OCI-LY3 (cell line): ENCODE data around the gene DNAJC4.
A peak's percentile ranks its signal among the peaks of the same experiment; 100 is the strongest.

Experiments
- H2AFZ ChIP-seq: fragments of 200-600, 300-600 bp; shearing (Covaris generic); 2 replicates; pipeline ENCODE4 v1.6.0; 2014; ENCODE audit warnings: antibody characterized with exemption, low read depth, low read length
- H3K27ac ChIP-seq: fragments of 200-600, 300-600 bp; sonication (generic); 2 replicates; pipeline ENCODE4 v1.5.1; 2014; ENCODE audit warnings: mild to moderate bottlenecking, low read length, moderate library complexity, mixed read lengths
- H3K27me3 ChIP-seq: fragments of 200-600, 300-600 bp; sonication (generic); 2 replicates; pipeline ENCODE4 v1.6.1; 2014; ENCODE audit warnings: low read depth, low read length, mixed read lengths
- H3K36me3 ChIP-seq: fragments of 200-600, 300-600 bp; sonication (generic); replicated peaks from 2 replicates; pipeline ENCODE3; 2014; ENCODE audit warnings: low read depth, low read length, mixed read lengths
- H3K4me1 ChIP-seq: fragments of 300-600, 200-600 bp; sonication (generic); 2 replicates; pipeline ENCODE4 v1.6.1; 2014; ENCODE audit warnings: low read length, mixed read lengths
- H3K4me2 ChIP-seq: fragments of 200-600, 300-600 bp; sonication (generic); 2 replicates; pipeline ENCODE4 v1.6.1; 2014; ENCODE audit warnings: low read length, mixed read lengths
- H3K4me3 ChIP-seq: fragments of 300-600, 200-600 bp; sonication (generic); 2 replicates; pipeline ENCODE4 v1.5.1; 2014; ENCODE audit warnings: antibody characterized with exemption, mild to moderate bottlenecking, low read length, moderate library complexity
- H3K79me2 ChIP-seq: fragments of 300-600, 200-600 bp; shearing (Covaris generic); 2 replicates; pipeline ENCODE4 v1.6.1; 2014; ENCODE audit warnings: mild to moderate bottlenecking, low read length, mixed read lengths
- H3K9ac ChIP-seq: fragments of 300-600, 200-600 bp; shearing (Covaris generic); 2 replicates; pipeline ENCODE4 v1.6.0; 2014; ENCODE audit warnings: mild to moderate bottlenecking, low read length, moderate library complexity
- H3K9me3 ChIP-seq: fragments of 200-600, 300-600 bp; shearing (Covaris generic); 2 replicates; pipeline ENCODE4 v1.6.1; 2014; ENCODE audit warnings: low read length, mixed read lengths; ENCODE audit not compliant: insufficient read depth
- H4K20me1 ChIP-seq: fragments of 200-600, 300-600 bp; sonication (generic); 2 replicates; pipeline ENCODE4 v1.6.1; 2016; ENCODE audit warnings: low read length, mixed read lengths; ENCODE audit not compliant: insufficient read depth
- EZH2phosphoT487 ChIP-seq: fragments of 200-600 bp; shearing (Covaris generic); IDR thresholded peaks from 2 replicates; pipeline ENCODE4 v1.6.1; 2018; ENCODE audit warnings: antibody characterized with exemption, mixed run types, low read depth
- TF ChIP-seq, protein P1 (sequence below): fragments of 200-600, 300-600 bp; sonication (generic); IDR thresholded peaks from 2 replicates; pipeline ENCODE4 v1.5.1; 2014; ENCODE audit warnings: antibody characterized with exemption, low read length, low read depth

DNAJC4 gene

DNA sequence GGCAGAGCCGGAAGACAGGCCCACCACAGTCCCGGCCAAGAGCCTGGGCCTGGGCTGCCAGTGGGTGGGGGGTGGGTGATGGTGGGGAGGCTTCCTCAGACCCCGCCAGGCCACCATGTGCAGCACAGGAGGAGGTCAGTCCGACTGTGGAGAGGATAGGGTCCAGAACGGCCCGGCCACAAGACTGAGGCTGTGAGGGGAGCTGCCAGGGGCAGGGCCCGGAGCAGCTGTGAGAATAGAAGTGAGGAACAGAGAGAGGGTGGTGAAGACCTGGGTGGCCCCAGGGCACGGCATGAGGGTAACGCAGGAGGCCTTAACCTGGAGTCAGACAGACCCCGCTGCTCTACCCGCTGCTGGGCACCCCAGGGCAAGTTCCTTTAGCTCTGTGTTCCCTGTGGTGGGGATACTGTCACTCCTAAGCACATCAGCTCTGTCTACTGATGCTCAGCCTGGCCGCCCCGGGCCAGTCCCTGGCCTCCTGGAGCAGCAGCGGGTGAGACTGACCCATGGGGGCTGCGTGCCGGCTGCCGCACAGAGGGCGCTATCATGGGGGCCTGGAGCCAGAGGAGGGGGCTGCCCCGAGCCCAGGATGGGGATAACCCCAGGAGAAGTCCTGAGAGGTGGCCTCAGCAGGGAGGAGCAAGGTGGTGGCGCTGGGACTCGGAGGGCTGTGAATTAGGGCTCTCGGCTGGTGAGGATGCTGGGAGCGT is 22.1 kb upstream of the DNAJC4 start:
- no peak overlapping the region for H2AFZ ChIP-seq
- no peaks in the 10 kb centered on the region for H3K27me3 ChIP-seq
- peaks cover 31% of the 10 kb centered on the region for H3K79me2 ChIP-seq
- peak overlapping the region; percentile 82 for H3K4me3 ChIP-seq
- H3K27ac ChIP-seq = peak overlapping the region; percentile 88
- TF ChIP-seq, protein P1, sequence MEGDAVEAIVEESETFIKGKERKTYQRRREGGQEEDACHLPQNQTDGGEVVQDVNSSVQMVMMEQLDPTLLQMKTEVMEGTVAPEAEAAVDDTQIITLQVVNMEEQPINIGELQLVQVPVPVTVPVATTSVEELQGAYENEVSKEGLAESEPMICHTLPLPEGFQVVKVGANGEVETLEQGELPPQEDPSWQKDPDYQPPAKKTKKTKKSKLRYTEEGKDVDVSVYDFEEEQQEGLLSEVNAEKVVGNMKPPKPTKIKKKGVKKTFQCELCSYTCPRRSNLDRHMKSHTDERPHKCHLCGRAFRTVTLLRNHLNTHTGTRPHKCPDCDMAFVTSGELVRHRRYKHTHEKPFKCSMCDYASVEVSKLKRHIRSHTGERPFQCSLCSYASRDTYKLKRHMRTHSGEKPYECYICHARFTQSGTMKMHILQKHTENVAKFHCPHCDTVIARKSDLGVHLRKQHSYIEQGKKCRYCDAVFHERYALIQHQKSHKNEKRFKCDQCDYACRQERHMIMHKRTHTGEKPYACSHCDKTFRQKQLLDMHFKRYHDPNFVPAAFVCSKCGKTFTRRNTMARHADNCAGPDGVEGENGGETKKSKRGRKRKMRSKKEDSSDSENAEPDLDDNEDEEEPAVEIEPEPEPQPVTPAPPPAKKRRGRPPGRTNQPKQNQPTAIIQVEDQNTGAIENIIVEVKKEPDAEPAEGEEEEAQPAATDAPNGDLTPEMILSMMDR = no peak
- TF ChIP-seq EZH2phosphoT487 = no peak
- peaks cover 50% of the 10 kb centered on the region for H3K36me3 ChIP-seq
- H3K9me3 ChIP-seq = no peaks in the 10 kb centered on the region
- no peaks in the 10 kb centered on the region for H4K20me1 ChIP-seq
- peak overlapping the region; percentile 95 for H3K4me2 ChIP-seq
- H3K4me1 ChIP-seq = peaks cover 47% of the 10 kb centered on the region
- peak overlapping the region; percentile 94 for H3K9ac ChIP-seq

DNA sequence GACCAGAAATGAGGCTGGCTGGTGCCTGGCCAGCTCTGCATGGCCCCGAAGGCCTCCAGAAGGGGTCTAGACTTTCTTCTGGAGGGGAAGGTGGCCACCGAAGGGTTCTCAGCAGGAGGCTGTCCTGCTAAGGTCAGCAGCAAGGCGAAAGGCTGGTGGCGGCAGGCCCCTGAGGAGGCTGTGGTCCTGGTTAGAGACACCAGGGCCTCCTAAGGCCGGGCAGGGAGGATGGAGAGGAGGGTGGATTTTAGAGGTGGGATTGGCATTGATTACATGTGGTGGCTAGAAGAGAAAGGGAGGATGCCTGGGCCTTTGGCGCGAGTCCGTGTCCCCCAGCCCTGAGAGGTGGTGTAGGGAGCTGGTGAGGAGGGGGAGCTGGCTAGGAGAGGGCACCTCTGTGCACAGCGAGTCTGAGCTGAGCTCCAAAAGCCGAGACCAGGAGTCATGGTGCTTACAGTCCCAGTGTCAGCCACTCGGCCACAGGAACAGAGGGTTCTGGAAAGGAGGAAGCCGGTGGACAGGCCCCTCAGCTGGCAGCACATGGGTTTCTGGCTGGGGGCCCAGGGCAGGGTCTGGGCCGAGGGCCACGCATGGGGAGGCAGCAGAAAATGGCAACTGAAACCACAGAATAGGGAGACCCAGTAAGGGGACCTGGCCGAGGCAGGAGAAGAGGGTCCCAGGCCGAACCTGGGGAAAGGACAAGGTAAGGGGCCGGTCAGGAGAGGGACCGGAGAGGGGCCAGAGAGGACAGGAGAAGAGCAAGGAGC is 21.4 kb upstream of the DNAJC4 start:
- Histone ChIP-seq H4K20me1 (no peaks in the 10 kb centered on the region), H3K9me3 (no peaks in the 10 kb centered on the region), H3K4me2 (no peak overlapping the region), H3K79me2 (peaks cover 31% of the 10 kb centered on the region), H3K36me3 (peaks cover 50% of the 10 kb centered on the region), H3K9ac (no peak overlapping the region), H3K27me3 (no peaks in the 10 kb centered on the region), H2AFZ (no peak overlapping the region), H3K4me3 (no peak overlapping the region), H3K27ac (0 out of 2 replicates have a peak overlapping the region, but pooled peaks have one; percentile 88), H3K4me1 (peaks cover 45% of the 10 kb centered on the region)
- TF ChIP-seq EZH2phosphoT487 = no peak
- TF ChIP-seq, protein P1 = no peak

DNA sequence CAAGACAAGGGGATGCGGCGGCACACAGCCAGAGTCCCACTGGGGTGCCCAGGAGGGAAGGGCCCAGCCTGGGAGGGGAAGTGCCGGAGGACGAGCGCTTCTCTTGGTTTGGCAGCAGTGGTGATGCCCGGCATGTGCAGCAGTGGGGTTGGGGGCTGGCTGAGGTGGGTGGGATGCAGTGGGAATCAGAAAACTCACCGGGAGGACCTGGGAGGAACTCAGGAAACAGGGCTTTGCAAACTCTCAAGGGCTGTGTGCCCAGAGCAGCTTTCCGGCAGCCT is 20.8 kb upstream of the DNAJC4 start:
- Histone ChIP-seq H3K4me2 (no peak overlapping the region), H3K9ac (no peak overlapping the region), H3K4me1 (peaks cover 40% of the 10 kb centered on the region), H3K27ac (no peak overlapping the region), H4K20me1 (no peaks in the 10 kb centered on the region), H3K9me3 (no peaks in the 10 kb centered on the region), H3K79me2 (peaks cover 31% of the 10 kb centered on the region), H3K27me3 (no peaks in the 10 kb centered on the region), H3K4me3 (no peak overlapping the region), H2AFZ (no peak overlapping the region), H3K36me3 (peaks cover 48% of the 10 kb centered on the region)
- TF ChIP-seq, protein P1 = no peak
- TF ChIP-seq EZH2phosphoT487 = no peak

DNA sequence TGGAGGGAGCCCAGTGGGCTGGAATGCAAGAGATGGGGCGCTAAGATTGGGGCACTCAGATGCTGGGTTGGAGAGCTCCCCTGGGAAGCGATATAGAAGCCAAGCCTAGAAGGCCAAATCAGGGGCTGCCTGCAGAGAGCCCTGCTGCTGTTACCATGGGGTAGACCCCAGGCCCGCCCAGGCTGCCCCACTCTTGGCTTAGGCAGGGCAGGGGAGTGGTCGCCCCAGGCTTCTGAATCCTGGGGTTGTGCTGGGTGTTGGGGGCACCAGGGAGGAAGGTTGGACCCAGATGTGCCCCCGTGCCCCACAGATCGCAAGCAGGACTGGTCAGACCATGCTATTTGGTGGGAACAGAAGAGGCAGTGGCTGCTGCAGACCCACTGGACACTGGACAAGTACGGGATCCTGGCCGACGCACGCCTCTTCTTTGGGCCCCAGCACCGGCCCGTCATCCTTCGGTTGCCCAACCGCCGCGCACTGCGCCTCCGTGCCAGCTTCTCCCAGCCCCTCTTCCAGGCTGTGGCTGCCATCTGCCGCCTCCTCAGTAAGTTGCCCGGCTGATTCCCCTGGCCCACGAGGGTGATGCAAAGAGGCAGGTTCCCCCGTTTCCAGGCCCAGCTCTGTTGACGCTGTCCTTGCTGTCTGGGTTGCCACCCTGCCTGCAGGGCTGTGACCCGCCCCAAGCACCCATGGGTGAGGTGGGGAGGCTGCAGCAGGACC is 19.9 kb upstream of the DNAJC4 start:
- H3K79me2 ChIP-seq = peaks cover 30% of the 10 kb centered on the region
- no peak overlapping the region for H3K4me2 ChIP-seq
- H3K36me3 ChIP-seq = peaks cover 55% of the 10 kb centered on the region
- H3K27ac ChIP-seq = no peak overlapping the region
- H3K9ac ChIP-seq = no peak overlapping the region
- TF ChIP-seq, protein P1 = no peak
- no peak for TF ChIP-seq EZH2phosphoT487
- no peaks in the 10 kb centered on the region for H3K27me3 ChIP-seq
- no peaks in the 10 kb centered on the region for H3K9me3 ChIP-seq
- no peak overlapping the region for H2AFZ ChIP-seq
- H4K20me1 ChIP-seq = no peaks in the 10 kb centered on the region
- peaks cover 30% of the 10 kb centered on the region for H3K4me1 ChIP-seq
- H3K4me3 ChIP-seq = no peak overlapping the region
